K562 (cell line): ENCODE measurements around the gene FOXL2NB. TPM values are rescaled to one million over a fixed set of nuclear protein-coding genes. Genes with fewer than 3 reads are reported as not detected.

Experiments
- ATAC-seq: fragments of 200-7000 bp; cut with Tn5 transposase; 3 replicates; pipeline ENCODE4 v1.9.1; 2020; ENCODE audit warnings: moderate library complexity
- BruUV-seq: library from RNA; stranded (reverse); fragments of 400-500 nt; replicated peaks from 2 replicates; lab custom pipeline; 2021; lab: Mats Ljungman, UMichigan
- CTCF ChIA-PET: fragments of 300-600 bp; formaldehyde crosslinking; extraction: SDS; loops from one replicate; lab custom pipeline; 2021; ENCODE audit warnings: low intra/inter-chr PET ratio; lab: Yijun Ruan, JAX
- POLR2A ChIA-PET: fragments of 300-600, 350-650 bp; sonication (Branson Sonifier 250); formaldehyde crosslinking; extraction: SDS; loops from one replicate; lab custom pipeline; 2021; ENCODE audit warnings: antibody characterized with exemption, inconsistent platforms; lab: Yijun Ruan, JAX
- DNase-seq, 4 experiments: peaks; one replicate each; pipeline versions ENCODE4 v3.0.0 to v3.0.0-alpha.2; 2011 to 2018; ENCODE audit warnings: low spot score in 3 of 4, mixed read lengths in 3 of 4; ENCODE audit errors: extremely low read depth in 1 of 4
- FAIRE-seq: peaks from 2 replicates; lab custom pipeline; 2011; peaks lifted over from hg19 to GRCh38; lab: Jason Lieb, UNC
- H2AFZ ChIP-seq: 2 replicates; pipeline ENCODE4 v1.6.0; 2011; ENCODE audit warnings: low read depth, low read length, control low read depth, inconsistent platforms
- H3K27ac ChIP-seq: fragments of 200-600 bp; 3 replicates; pipeline ENCODE4 v1.8.0; 2011; ENCODE audit warnings: low read depth, mild to moderate bottlenecking, control low read depth, inconsistent platforms, low read length, moderate library complexity, mixed read lengths; ENCODE audit errors: extremely low read depth
- H3K27me3 ChIP-seq, 2 experiments: fragments of 300-600 bp in 1 of 2; 2 replicates in 1 of 2; 3 replicates in 1 of 2; pipeline versions ENCODE4 v1.6.0 to v1.8.0; 2011; ENCODE audit warnings: inconsistent platforms in 2 of 2, low read length in 2 of 2, mild to moderate bottlenecking in 1 of 2, mixed read lengths in 1 of 2, moderate library complexity in 1 of 2; ENCODE audit not compliant: control insufficient read depth in 2 of 2, insufficient read depth in 2 of 2
- H3K36me3 ChIP-seq: fragments of 300-600 bp; 3 replicates; pipeline ENCODE4 v1.8.0; 2011; ENCODE audit warnings: mild to moderate bottlenecking, low read length, inconsistent platforms; ENCODE audit not compliant: control insufficient read depth, insufficient read depth
- H3K4me1 ChIP-seq, 2 experiments: fragments of 200-600 bp in 1 of 2; replicated peaks in 1 of 2; 2 replicates in 1 of 2; 3 replicates in 1 of 2; pipeline versions ENCODE4 v1.5.1 to v1.8.0; 2011; ENCODE audit warnings: inconsistent platforms in 2 of 2, low read length in 2 of 2, mild to moderate bottlenecking in 1 of 2, mixed read lengths in 1 of 2, moderate library complexity in 1 of 2; ENCODE audit not compliant: control insufficient read depth in 2 of 2, insufficient read depth in 2 of 2
- H3K4me2 ChIP-seq: 2 replicates; pipeline ENCODE4 v1.6.1; 2011; ENCODE audit warnings: low read length, control low read depth, inconsistent platforms, mixed read lengths; ENCODE audit not compliant: insufficient read depth
- H3K4me3 ChIP-seq: fragments of 200-600 bp; sonication (generic), shearing (Covaris generic); 2 replicates; pipeline ENCODE4 v1.5.1; 2016; ENCODE audit warnings: control low read depth, inconsistent platforms
- H3K79me2 ChIP-seq: fragments of 200-600 bp; 3 replicates; pipeline ENCODE4 v1.8.0; 2011; ENCODE audit warnings: low read length, inconsistent platforms; ENCODE audit not compliant: control insufficient read depth, insufficient read depth
- H3K9ac ChIP-seq, 2 experiments: 2 replicates each; pipeline versions ENCODE4 v1.6.0 to v1.6.1; 2011; ENCODE audit warnings: low read depth in 2 of 2, low read length in 2 of 2, control low read depth in 1 of 2, inconsistent platforms in 1 of 2, mild to moderate bottlenecking in 1 of 2, mixed read lengths in 1 of 2; ENCODE audit not compliant: insufficient read depth in 1 of 2
- H3K9me1 ChIP-seq: one replicate; pipeline ENCODE4 v1.6.0; 2011; ENCODE audit warnings: inconsistent platforms, mild to moderate bottlenecking, low read length, moderate library complexity; ENCODE audit not compliant: control insufficient read depth, insufficient read depth
- H3K9me3 ChIP-seq: replicated peaks from 2 replicates; pipeline ENCODE4 v1.5.1; 2011; ENCODE audit warnings: low read depth, low read length, inconsistent platforms; ENCODE audit not compliant: control insufficient read depth, insufficient read depth
- H4K20me1 ChIP-seq: replicated peaks from 2 replicates; pipeline ENCODE4 v1.6.1; 2011; ENCODE audit warnings: low read length, inconsistent platforms, mixed read lengths; ENCODE audit not compliant: control insufficient read depth, insufficient read depth
- RBFOX2 ChIP-seq: fragments of 200-400 bp; formaldehyde crosslinking; IDR thresholded peaks from 2 replicates; pipeline ENCODE4 v1.6.1; 2017; ENCODE audit warnings: low read depth, mild to moderate bottlenecking, low read length, moderate library complexity
- ZBTB33 ChIP-seq: sonication (generic); formaldehyde crosslinking; IDR thresholded peaks from 2 replicates; pipeline ENCODE4 v1.8.1; 2023; ENCODE audit warnings: mild to moderate bottlenecking, missing genetic modification reagents
- ZBTB7A ChIP-seq: IDR thresholded peaks from 2 replicates; pipeline ENCODE4 v1.6.1; 2011; ENCODE audit warnings: low read depth, mild to moderate bottlenecking, low read length, moderate library complexity, borderline replicate concordance; ENCODE audit not compliant: control insufficient read depth
- WGBS: fragments of 100-300 bp; shearing (Covaris generic); methylation state at CpG from one replicate; pipeline ENCODE4 v1.1.6; 2016; ENCODE audit warnings: low coverage, mixed read lengths; ENCODE audit not compliant: insufficient coverage; ENCODE audit errors: missing lambda C conversion rate; 5-methylcytosine and 5-hydroxymethylcytosine counted together
- in situ Hi-C: fragments of 300-500 bp; cut with MboI; formaldehyde crosslinking; loops from 4 replicates; pipeline ENCODE4 v1.15.0; 2018; ENCODE audit warnings: inconsistent platforms, mixed read lengths
- intact Hi-C: fragments of 100-400 bp; cut with micrococcal nuclease; formaldehyde crosslinking; loops from 2 replicates; pipeline ENCODE4 v1.14.2; 2022
- polyA plus RNA-seq, 8 experiments: library from polyadenylated mRNA; depleted of rRNA in 4 of 8; stranded (reverse) in 5 of 8; unstranded in 3 of 8; fragments of >200 nt; fragmentation: Nextera tagmentation in 2 of 8; fragmentation: Illumina TruSeq in 1 of 8; extraction: Ambion mirVana in 2 of 8; extraction: Trizol in 1 of 8; gene quantifications; 2 replicates each; pipeline versions ENCODE4 v1.2.1 to v1.2.3, GENCODE V29; 2011 to 2014; ENCODE audit warnings: inconsistent platforms in 1 of 8, missing spikeins in 1 of 8
- total RNA-seq, 7 experiments: library from RNA; depleted of rRNA in 6 of 7; stranded (reverse); fragments of >200 nt in 6 of 7; fragmentation: Illumina TruSeq in 2 of 7; extraction: Trizol in 2 of 7; gene quantifications; 2 replicates each; pipeline versions ENCODE4 v1.2.1 to v1.2.3, GENCODE V29; 2011 to 2021; ENCODE audit warnings: low replicate concordance in 1 of 7
- TF ChIP-seq, protein P1 (sequence below): fragments of 450-650 bp; IDR thresholded peaks from 2 replicates; pipeline ENCODE4 v1.6.1; 2016; ENCODE audit warnings: mild to moderate bottlenecking, moderate library complexity

The FOXL2NB gene
- total and polyA plus RNA-seq, 9 of the 15 experiments (the other 6 are each of a cell fraction or from before 2014, with no cell fraction given): 0.71 to 17.4 (median 9.0) TPM

DNA sequence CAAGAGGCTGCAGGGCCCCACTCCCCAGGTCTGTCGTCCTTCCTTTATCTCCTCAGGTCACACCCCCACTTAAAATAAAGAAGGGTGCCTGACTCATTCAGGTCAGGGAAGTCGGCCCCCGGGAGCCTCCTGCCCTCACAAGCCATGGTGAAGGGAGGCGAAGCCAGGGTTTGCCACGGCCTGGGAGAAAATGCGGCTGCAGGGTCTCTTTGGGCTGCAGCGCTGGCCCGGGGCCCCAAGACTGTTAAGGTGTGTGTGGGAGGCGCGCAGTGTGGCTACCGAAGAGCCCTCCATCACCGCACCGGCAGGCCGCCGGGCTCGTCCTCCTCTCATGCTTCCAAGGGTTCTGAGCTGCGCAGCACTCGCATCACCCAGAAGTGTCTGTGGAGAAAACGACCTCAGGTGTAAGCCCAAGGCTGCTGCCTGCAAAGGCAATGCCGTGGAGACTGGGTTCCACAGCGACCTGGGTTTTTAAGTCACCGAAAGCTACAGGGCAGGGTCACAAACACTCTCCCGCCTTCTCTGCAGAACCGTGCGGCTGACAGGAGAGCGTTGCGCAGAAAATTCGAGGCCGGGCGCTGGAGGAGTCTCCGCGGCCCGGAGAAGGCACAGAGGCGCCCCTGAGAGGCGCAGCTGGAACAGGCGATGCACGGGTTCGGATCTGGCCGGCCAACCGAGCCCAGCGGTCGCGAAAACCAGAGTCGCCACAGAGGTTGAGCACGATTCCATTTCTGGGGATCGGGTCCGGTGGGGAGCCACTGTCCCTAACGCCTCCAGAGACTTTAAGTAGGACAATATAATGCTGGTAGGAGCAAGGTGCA, 8.8 kb upstream of the FOXL2NB start:
- H2AFZ ChIP-seq: no peak overlapping the region
- no peak for ATAC-seq
- no peak overlapping the region for H3K4me3 ChIP-seq
- no peak overlapping the region for H3K27ac ChIP-seq
- BruUV-seq: no TSS peak
- DNase-seq: peak in 1 of 4 experiments; percentile 48
- H3K4me2 ChIP-seq: no peak overlapping the region; the same call in 1 of the 2 replicates
- WGBS: 61% methylated on average over 19 of the region's 48 CpGs
- no peaks in the 10 kb centered on the region for H3K9me3 ChIP-seq
- no peak for FAIRE-seq
- peaks cover 18 to 55% of the 10 kb centered on the region in 2 experiments; a peak in 4 of 5 replicates for H3K4me1 ChIP-seq
- ChIA-PET POLR2A (interaction anchor here (0.6 to 1.2 kb wide), 2 partner anchors 13 to 277 kb away, joined by 3 read pairs; no protein-coding TSS in a partner anchor), CTCF (no interaction called here)
- peaks cover 20% of the 10 kb centered on the region for H3K36me3 ChIP-seq
- intact Hi-C loops (loop anchor here (5.0 kb wide), 1 partner anchor 389 kb away; no protein-coding TSS in a partner anchor), in situ Hi-C loops (loop anchor here (5.0 to 25.0 kb wide), 3 partner anchors 394 to 876 kb away; no protein-coding TSS in a partner anchor)
- no peak overlapping the region for H3K9ac ChIP-seq
- no peaks in the 10 kb centered on the region for H3K9me1 ChIP-seq
- H3K79me2 ChIP-seq: peaks cover 24% of the 10 kb centered on the region
- H3K27me3 ChIP-seq: no peaks in the 10 kb centered on the region
- H4K20me1 ChIP-seq: no peaks in the 10 kb centered on the region; the same call in 1 of the 2 replicates
- TF ChIP-seq ZBTB33 (CRISPR knock-in tag) (peak; percentile 93), ZBTB7A (peak; percentile 24; the same call in 1 of the 2 replicates), RBFOX2 (0 out of 2 replicates have a peak, but pooled peaks have one; percentile 10)
- TF ChIP-seq, protein P1, sequence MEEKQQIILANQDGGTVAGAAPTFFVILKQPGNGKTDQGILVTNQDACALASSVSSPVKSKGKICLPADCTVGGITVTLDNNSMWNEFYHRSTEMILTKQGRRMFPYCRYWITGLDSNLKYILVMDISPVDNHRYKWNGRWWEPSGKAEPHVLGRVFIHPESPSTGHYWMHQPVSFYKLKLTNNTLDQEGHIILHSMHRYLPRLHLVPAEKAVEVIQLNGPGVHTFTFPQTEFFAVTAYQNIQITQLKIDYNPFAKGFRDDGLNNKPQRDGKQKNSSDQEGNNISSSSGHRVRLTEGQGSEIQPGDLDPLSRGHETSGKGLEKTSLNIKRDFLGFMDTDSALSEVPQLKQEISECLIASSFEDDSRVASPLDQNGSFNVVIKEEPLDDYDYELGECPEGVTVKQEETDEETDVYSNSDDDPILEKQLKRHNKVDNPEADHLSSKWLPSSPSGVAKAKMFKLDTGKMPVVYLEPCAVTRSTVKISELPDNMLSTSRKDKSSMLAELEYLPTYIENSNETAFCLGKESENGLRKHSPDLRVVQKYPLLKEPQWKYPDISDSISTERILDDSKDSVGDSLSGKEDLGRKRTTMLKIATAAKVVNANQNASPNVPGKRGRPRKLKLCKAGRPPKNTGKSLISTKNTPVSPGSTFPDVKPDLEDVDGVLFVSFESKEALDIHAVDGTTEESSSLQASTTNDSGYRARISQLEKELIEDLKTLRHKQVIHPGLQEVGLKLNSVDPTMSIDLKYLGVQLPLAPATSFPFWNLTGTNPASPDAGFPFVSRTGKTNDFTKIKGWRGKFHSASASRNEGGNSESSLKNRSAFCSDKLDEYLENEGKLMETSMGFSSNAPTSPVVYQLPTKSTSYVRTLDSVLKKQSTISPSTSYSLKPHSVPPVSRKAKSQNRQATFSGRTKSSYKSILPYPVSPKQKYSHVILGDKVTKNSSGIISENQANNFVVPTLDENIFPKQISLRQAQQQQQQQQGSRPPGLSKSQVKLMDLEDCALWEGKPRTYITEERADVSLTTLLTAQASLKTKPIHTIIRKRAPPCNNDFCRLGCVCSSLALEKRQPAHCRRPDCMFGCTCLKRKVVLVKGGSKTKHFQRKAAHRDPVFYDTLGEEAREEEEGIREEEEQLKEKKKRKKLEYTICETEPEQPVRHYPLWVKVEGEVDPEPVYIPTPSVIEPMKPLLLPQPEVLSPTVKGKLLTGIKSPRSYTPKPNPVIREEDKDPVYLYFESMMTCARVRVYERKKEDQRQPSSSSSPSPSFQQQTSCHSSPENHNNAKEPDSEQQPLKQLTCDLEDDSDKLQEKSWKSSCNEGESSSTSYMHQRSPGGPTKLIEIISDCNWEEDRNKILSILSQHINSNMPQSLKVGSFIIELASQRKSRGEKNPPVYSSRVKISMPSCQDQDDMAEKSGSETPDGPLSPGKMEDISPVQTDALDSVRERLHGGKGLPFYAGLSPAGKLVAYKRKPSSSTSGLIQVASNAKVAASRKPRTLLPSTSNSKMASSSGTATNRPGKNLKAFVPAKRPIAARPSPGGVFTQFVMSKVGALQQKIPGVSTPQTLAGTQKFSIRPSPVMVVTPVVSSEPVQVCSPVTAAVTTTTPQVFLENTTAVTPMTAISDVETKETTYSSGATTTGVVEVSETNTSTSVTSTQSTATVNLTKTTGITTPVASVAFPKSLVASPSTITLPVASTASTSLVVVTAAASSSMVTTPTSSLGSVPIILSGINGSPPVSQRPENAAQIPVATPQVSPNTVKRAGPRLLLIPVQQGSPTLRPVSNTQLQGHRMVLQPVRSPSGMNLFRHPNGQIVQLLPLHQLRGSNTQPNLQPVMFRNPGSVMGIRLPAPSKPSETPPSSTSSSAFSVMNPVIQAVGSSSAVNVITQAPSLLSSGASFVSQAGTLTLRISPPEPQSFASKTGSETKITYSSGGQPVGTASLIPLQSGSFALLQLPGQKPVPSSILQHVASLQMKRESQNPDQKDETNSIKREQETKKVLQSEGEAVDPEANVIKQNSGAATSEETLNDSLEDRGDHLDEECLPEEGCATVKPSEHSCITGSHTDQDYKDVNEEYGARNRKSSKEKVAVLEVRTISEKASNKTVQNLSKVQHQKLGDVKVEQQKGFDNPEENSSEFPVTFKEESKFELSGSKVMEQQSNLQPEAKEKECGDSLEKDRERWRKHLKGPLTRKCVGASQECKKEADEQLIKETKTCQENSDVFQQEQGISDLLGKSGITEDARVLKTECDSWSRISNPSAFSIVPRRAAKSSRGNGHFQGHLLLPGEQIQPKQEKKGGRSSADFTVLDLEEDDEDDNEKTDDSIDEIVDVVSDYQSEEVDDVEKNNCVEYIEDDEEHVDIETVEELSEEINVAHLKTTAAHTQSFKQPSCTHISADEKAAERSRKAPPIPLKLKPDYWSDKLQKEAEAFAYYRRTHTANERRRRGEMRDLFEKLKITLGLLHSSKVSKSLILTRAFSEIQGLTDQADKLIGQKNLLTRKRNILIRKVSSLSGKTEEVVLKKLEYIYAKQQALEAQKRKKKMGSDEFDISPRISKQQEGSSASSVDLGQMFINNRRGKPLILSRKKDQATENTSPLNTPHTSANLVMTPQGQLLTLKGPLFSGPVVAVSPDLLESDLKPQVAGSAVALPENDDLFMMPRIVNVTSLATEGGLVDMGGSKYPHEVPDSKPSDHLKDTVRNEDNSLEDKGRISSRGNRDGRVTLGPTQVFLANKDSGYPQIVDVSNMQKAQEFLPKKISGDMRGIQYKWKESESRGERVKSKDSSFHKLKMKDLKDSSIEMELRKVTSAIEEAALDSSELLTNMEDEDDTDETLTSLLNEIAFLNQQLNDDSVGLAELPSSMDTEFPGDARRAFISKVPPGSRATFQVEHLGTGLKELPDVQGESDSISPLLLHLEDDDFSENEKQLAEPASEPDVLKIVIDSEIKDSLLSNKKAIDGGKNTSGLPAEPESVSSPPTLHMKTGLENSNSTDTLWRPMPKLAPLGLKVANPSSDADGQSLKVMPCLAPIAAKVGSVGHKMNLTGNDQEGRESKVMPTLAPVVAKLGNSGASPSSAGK: peak; percentile 36; the same call in 1 of the 2 replicates
